GM23338 (cell line): ENCODE results near the gene TMEM250. TPM values are rescaled to one million over a fixed set of nuclear protein-coding genes. Genes with fewer than 3 reads are reported as not detected.

Experiments used
- ATAC-seq: fragments of 200-7000 bp; cut with Tn5 transposase; 3 replicates; pipeline ENCODE4 v1.9.1; 2020
- DNase-seq: peaks from one replicate; pipeline ENCODE4 v3.0.0-alpha.2; 2015; ENCODE audit warnings: low spot score
- H2AFZ ChIP-seq: fragments of 200-600 bp; sonication (generic); 2 replicates; pipeline ENCODE4 v1.8.0; 2016; ENCODE audit warnings: antibody characterized with exemption, mild to moderate bottlenecking, moderate library complexity
- H3F3A ChIP-seq: fragments of 200-600 bp; sonication (generic); replicated peaks from 2 replicates; pipeline ENCODE4 v1.8.0; 2017; ENCODE audit warnings: antibody characterized with exemption, mixed run types, low read depth
- H3K27ac ChIP-seq: fragments of 200-600 bp; sonication (generic); 2 replicates; pipeline ENCODE4 v1.6.1; 2016; ENCODE audit warnings: low read depth
- H3K27me3 ChIP-seq: fragments of 200-600 bp; sonication (generic); 2 replicates; pipeline ENCODE4 v1.8.0; 2016; ENCODE audit warnings: mild to moderate bottlenecking, mixed run types, moderate library complexity; ENCODE audit not compliant: insufficient read depth
- H3K36me3 ChIP-seq: fragments of 200-600 bp; sonication (generic); 2 replicates; pipeline ENCODE4 v1.8.0; 2016; ENCODE audit warnings: mild to moderate bottlenecking; ENCODE audit not compliant: insufficient read depth
- H3K4me1 ChIP-seq: fragments of 200-600 bp; sonication (generic); 2 replicates; pipeline ENCODE4 v1.8.0; 2016; ENCODE audit warnings: mild to moderate bottlenecking, moderate library complexity; ENCODE audit not compliant: insufficient read depth
- H3K4me2 ChIP-seq: fragments of 200-600 bp; sonication (generic); 2 replicates; pipeline ENCODE4 v1.7.1; 2017; ENCODE audit warnings: mixed run types
- H3K4me3 ChIP-seq: fragments of 200-600 bp; sonication (generic); 2 replicates; pipeline ENCODE4 v1.6.1; 2016; ENCODE audit warnings: mixed run types
- H3K79me2 ChIP-seq: fragments of 200-600 bp; sonication (generic); replicated peaks from 2 replicates; pipeline ENCODE4 v1.8.0; 2017; ENCODE audit warnings: mild to moderate bottlenecking; ENCODE audit not compliant: insufficient read depth
- H3K9me2 ChIP-seq: fragments of 200-600 bp; sonication (generic); 2 replicates; pipeline ENCODE4 v1.8.0; 2017; ENCODE audit not compliant: insufficient read depth
- H4K20me1 ChIP-seq: fragments of 200-600 bp; sonication (generic); replicated peaks from 2 replicates; pipeline ENCODE4 v1.8.0; 2017; ENCODE audit warnings: mild to moderate bottlenecking; ENCODE audit not compliant: insufficient read depth
- H3K27ac Mint-ChIP-seq: 2 replicates; pipeline ENCODE4 v1.8.0; 2020; ENCODE audit warnings: inconsistent platforms, mild to moderate bottlenecking, moderate library complexity, mixed read lengths
- H3K27me3 Mint-ChIP-seq: 3 replicates; pipeline ENCODE4 v1.8.0; 2022; ENCODE audit warnings: low read depth, mild to moderate bottlenecking, moderate library complexity, mixed read lengths, inconsistent platforms; ENCODE audit not compliant: insufficient read depth, poor library complexity
- H3K36me3 Mint-ChIP-seq: 3 replicates; pipeline ENCODE4 v1.8.0; 2021; ENCODE audit warnings: low read depth, mild to moderate bottlenecking, inconsistent platforms, moderate library complexity, mixed read lengths
- H3K4me1 Mint-ChIP-seq: 3 replicates; pipeline ENCODE4 v1.8.0; 2020; ENCODE audit warnings: mild to moderate bottlenecking, inconsistent platforms, mixed read lengths
- H3K4me3 Mint-ChIP-seq: 3 replicates; pipeline ENCODE4 v1.8.0; 2021; ENCODE audit warnings: moderate library complexity, mild to moderate bottlenecking, inconsistent platforms, mixed read lengths
- H3K9me3 Mint-ChIP-seq: 3 replicates; pipeline ENCODE4 v1.8.0; 2020; ENCODE audit warnings: moderate library complexity, mild to moderate bottlenecking, inconsistent platforms, mixed read lengths
- CREB1 ChIP-seq: fragments of 250-450 bp; sonication (Bioruptor Pico); IDR thresholded peaks from 2 replicates; pipeline ENCODE4 v1.5.0; 2020; ENCODE audit warnings: low read depth, mild to moderate bottlenecking, moderate library complexity
- CTCF ChIP-seq, 2 experiments: fragments of 200-600 bp in 1 of 2; sonication (generic) in 1 of 2; conservative IDR thresholded peaks; 2 replicates each; pipeline versions ENCODE4 v1.5.1 to v1.6.1; 2016 to 2017; ENCODE audit warnings: antibody characterized with exemption in 2 of 2, low read depth in 2 of 2, mild to moderate bottlenecking in 2 of 2, moderate library complexity in 1 of 2
- EZH2phosphoT487 ChIP-seq: fragments of 200-600 bp; sonication (generic); IDR thresholded peaks from one replicate; pipeline ENCODE4 v1.8.1; 2018; ENCODE audit warnings: antibody characterized with exemption; ENCODE audit not compliant: unreplicated experiment
- JUNB ChIP-seq: IDR thresholded peaks from one replicate; pipeline ENCODE4 v1.6.1; 2016; ENCODE audit warnings: antibody characterized with exemption; ENCODE audit not compliant: unreplicated experiment
- NANOG ChIP-seq: IDR thresholded peaks from 2 replicates; pipeline ENCODE4 v1.6.1; 2016; ENCODE audit warnings: antibody characterized with exemption, borderline replicate concordance
- POLR2AphosphoS5 ChIP-seq: IDR thresholded peaks from 2 replicates; pipeline ENCODE4 v1.6.1; 2016; ENCODE audit warnings: antibody characterized with exemption, low read depth
- REST ChIP-seq: IDR thresholded peaks from one replicate; pipeline ENCODE4 v1.6.1; 2018; ENCODE audit warnings: antibody characterized with exemption; ENCODE audit not compliant: unreplicated experiment
- STAT1 ChIP-seq: IDR thresholded peaks from one replicate; pipeline ENCODE4 v1.6.1; 2016; ENCODE audit warnings: antibody characterized with exemption; ENCODE audit not compliant: unreplicated experiment
- ZNF114 ChIP-seq: fragments of 250-450 bp; sonication (Bioruptor Pico); IDR thresholded peaks from 2 replicates; pipeline ENCODE4 v1.5.0; 2020; ENCODE audit warnings: mild to moderate bottlenecking, moderate library complexity
- ZNF331 ChIP-seq: fragments of 250-450 bp; sonication (Bioruptor Pico); IDR thresholded peaks from 2 replicates; pipeline ENCODE4 v1.5.0; 2020; ENCODE audit warnings: low read depth, mild to moderate bottlenecking, moderate library complexity
- ZNF462 ChIP-seq: fragments of 250-450 bp; sonication (Bioruptor Pico); IDR thresholded peaks from 2 replicates; pipeline ENCODE4 v1.5.0; 2020; ENCODE audit warnings: mild to moderate bottlenecking, moderate library complexity
- polyA plus RNA-seq: library from polyadenylated mRNA; unstranded; fragments of >200 nt; fragmentation: Nextera tagmentation; extraction: Ambion mirVana; gene quantifications from 2 replicates; pipeline ENCODE4 v1.2.1, GENCODE V29; 2016
- total RNA-seq: library from RNA; depleted of rRNA; stranded (reverse); fragments of >200 nt; shearing (Covaris generic); gene quantifications from 2 replicates; pipeline ENCODE4 v1.2.3, GENCODE V29; 2014
- TF ChIP-seq, protein P1 (sequence below): IDR thresholded peaks from 2 replicates; pipeline ENCODE4 v1.6.1; 2016; ENCODE audit warnings: antibody characterized with exemption

Gene TMEM250
- total and polyA plus RNA-seq, 2 experiments from 2014 or later, result 12.2 to 39.2 TPM

DNA sequence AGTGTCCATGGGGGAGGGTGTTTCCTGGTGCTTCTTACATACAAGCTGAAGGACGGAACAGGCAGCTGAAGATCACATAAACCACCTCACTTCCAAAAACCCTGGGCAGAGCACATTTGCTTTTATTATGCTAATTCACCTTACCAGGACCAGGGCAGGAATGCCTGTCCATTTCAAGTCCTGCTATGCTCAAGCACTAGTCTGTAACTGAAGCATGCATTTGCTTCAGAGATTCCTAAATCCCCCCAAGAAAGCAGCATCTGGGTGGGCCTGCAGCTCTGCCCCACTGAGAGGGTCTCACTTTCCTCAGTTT, 14.2 kb downstream of the TMEM250 start (continued):
- TF ChIP-seq CREB1 (CRISPR knock-in tag), result no peak

DNA sequence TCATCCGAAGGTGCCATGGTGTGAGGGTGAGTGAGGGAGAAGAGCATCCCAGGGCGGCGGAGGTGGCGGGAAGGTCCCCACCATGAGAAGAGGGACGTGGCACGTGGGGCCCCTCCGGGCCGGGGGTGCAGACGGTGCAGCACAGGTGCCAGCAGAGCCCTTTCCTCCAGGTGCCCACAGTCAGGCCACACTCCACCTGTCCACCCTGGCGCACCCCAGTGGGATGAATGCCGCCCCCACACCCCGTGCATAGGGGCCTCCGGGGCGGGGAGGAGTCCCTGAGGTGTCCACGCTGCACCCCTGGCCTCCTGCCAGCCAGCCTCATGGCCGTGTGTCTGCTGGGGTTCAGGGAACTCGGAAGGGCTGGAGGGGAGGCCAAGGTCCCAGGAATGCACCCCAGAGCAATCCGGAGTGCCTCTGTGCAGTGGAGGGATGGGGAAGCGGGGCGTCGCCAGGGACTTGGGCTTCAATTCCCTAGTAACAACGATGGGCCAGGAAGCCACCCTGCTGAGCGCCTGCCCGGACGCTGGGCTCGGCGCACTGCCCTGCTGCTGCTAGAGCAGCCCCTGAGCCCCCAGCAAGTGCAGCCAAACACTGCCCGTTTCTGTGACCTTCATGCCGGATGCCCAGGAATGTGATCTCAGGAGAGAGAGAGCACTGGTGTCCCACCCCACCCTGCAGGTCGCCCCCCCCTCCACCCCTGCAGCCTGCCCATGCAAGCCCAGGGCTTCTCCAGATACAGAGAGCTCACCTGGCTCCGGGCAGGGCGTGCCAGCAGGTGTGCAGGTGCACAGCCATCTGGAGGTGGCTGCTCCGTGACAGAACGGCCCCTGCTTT, 14.8 kb downstream of the TMEM250 start:
- H3K36me3 ChIP-seq, result no peaks in the 10 kb centered on the region
- Mint-ChIP-seq H3K36me3 (no peaks in the 10 kb centered on the region), H3K27ac (no peak overlapping the region), H3K27me3 (peaks cover 29% of the 10 kb centered on the region), H3K4me3 (no peak overlapping the region), H3K4me1 (peaks cover 62% of the 10 kb centered on the region), H3K9me3 (no peaks in the 10 kb centered on the region)
- no peaks in the 10 kb centered on the region for H3K27me3 ChIP-seq
- H3F3A ChIP-seq, result 0 out of 2 replicates have a peak, but pooled peaks cover 4% of the 10 kb centered on the region
- H3K4me1 ChIP-seq, result peaks cover 48% of the 10 kb centered on the region
- peak overlapping the region; percentile 18; the same call in 1 of the 2 replicates for H3K4me3 ChIP-seq
- no peaks in the 10 kb centered on the region for H3K79me2 ChIP-seq
- H3K27ac ChIP-seq, result no peak overlapping the region
- H3K9me2 ChIP-seq, result no peaks in the 10 kb centered on the region
- H3K4me2 ChIP-seq, result peak overlapping the region; percentile 67
- ATAC-seq, result peak; percentile 11
- H4K20me1 ChIP-seq, result no peaks in the 10 kb centered on the region
- 0 out of 2 replicates have a peak overlapping the region, but pooled peaks have one; percentile 23 for H2AFZ ChIP-seq
- peak; percentile 71 for DNase-seq
- no peak for TF ChIP-seq NANOG
- TF ChIP-seq ZNF331 (CRISPR knock-in tag), result no peak
- TF ChIP-seq, protein P1, sequence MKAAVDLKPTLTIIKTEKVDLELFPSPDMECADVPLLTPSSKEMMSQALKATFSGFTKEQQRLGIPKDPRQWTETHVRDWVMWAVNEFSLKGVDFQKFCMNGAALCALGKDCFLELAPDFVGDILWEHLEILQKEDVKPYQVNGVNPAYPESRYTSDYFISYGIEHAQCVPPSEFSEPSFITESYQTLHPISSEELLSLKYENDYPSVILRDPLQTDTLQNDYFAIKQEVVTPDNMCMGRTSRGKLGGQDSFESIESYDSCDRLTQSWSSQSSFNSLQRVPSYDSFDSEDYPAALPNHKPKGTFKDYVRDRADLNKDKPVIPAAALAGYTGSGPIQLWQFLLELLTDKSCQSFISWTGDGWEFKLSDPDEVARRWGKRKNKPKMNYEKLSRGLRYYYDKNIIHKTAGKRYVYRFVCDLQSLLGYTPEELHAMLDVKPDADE, result no peak
- TF ChIP-seq STAT1, result no peak
- TF ChIP-seq CREB1 (CRISPR knock-in tag), result no peak
- no peak for TF ChIP-seq EZH2phosphoT487
- no peak for TF ChIP-seq POLR2AphosphoS5
- no peak for TF ChIP-seq JUNB
- TF ChIP-seq REST, result no peak
- no peak for TF ChIP-seq ZNF114
- TF ChIP-seq CTCF (conservative IDR thresholded peaks at IDR 0.05; ENCODE audit: low read depth in 2 of 2), result no peak
- no peak for TF ChIP-seq ZNF462 (CRISPR knock-in tag)
